Liver (tissue), 3 donors: ENCODE results near the gene ACKR3.

Experiments used
- FOXA1 ChIP-seq: IDR thresholded peaks from 2 replicates; pipeline ENCODE4 v1.6.1; 2016; ENCODE audit warnings: antibody characterized with exemption
- SP1 ChIP-seq: IDR thresholded peaks from 2 replicates; pipeline ENCODE4 v1.6.1; 2018; ENCODE audit warnings: antibody characterized with exemption, mild to moderate bottlenecking
- TF ChIP-seq, protein P1 (sequence below): fragments of 150-350 bp; IDR thresholded peaks from 2 replicates; pipeline ENCODE4 v1.5.1; 2017; ENCODE audit warnings: improper control_type of control experiment, low read depth, low read length; ENCODE audit not compliant: missing input control
- donor health status: healthy.
- donor health status: healthy.

DNA sequence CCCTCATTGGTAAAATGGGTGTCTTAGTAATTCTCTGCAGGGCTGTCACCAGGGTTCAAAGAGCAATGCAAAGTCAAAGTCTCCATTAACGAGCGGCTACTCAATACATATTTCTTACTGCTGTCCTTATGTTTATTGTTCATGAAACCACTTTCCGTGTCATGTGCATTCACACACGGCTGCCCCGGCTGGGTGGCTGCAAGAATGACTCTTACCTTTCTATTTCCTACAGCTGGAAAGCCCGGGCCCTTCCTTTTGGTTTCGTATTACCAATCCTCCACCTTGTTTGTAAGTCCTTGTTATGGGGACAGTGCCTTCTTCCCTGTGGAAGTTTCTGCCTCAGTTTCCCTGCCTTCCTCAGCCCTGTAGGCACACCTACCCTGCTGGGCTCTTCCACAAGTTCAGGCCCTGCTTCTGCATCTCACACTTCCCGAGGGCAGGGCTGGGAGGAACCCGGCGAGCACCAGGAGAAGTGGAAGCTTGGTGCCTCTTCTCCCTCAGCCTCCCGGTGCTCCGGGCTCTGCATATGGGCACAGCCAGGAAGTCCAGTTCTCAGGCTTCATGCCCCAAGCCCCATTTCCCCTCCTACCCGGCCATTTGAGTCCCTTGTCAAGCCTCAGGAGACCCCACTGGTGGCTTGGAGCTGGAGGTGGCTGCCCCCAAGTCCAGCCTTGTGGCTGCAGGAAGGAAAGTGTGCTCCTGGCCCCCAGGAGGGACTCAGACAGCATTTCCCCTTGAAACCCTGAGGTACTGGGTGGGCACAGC, 18.7 kb upstream of the ACKR3 start:
- TF ChIP-seq FOXA1: no peak
- TF ChIP-seq, protein P1, sequence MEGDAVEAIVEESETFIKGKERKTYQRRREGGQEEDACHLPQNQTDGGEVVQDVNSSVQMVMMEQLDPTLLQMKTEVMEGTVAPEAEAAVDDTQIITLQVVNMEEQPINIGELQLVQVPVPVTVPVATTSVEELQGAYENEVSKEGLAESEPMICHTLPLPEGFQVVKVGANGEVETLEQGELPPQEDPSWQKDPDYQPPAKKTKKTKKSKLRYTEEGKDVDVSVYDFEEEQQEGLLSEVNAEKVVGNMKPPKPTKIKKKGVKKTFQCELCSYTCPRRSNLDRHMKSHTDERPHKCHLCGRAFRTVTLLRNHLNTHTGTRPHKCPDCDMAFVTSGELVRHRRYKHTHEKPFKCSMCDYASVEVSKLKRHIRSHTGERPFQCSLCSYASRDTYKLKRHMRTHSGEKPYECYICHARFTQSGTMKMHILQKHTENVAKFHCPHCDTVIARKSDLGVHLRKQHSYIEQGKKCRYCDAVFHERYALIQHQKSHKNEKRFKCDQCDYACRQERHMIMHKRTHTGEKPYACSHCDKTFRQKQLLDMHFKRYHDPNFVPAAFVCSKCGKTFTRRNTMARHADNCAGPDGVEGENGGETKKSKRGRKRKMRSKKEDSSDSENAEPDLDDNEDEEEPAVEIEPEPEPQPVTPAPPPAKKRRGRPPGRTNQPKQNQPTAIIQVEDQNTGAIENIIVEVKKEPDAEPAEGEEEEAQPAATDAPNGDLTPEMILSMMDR: no peak
- TF ChIP-seq SP1: no peak
